Mucosa of descending colon (tissue), 3 donors: ENCODE measurements around the gene COL1A1. TPM values are rescaled to one million over a fixed set of nuclear protein-coding genes. Genes with fewer than 3 reads are reported as not detected.

Source experiments
- ATAC-seq: fragments of 200-7000 bp; cut with Tn5 transposase; one replicate; pipeline ENCODE4 v1.9.1; 2020; ENCODE audit warnings: mild to moderate bottlenecking, moderate library complexity
- DNase-seq, 3 donors: peaks; one replicate each; pipeline ENCODE4 v3.0.0-alpha.2; 2020
- H3K36me3 ChIP-seq: fragments of 200-600 bp; one replicate; pipeline ENCODE4 v1.8.0; 2021; ENCODE audit warnings: low read depth, mild to moderate bottlenecking
- H3K4me1 ChIP-seq: fragments of 200-600 bp; one replicate; pipeline ENCODE4 v1.8.0; 2021; ENCODE audit warnings: low read depth, mild to moderate bottlenecking
- H3K4me3 ChIP-seq: fragments of 200-600 bp; one replicate; pipeline ENCODE4 v1.8.0; 2021; ENCODE audit warnings: mild to moderate bottlenecking
- H3K9me3 ChIP-seq: fragments of 200-600 bp; one replicate; pipeline ENCODE4 v1.8.0; 2021; ENCODE audit warnings: mild to moderate bottlenecking
- intact Hi-C, 2 donors: fragments of 100-400 bp; cut with DNase I in 1 of 2; cut with micrococcal nuclease in 1 of 2; formaldehyde crosslinking; loops; one replicate each; pipeline versions ENCODE4 v1.11.0 to v1.11.1; 2022; cut with DNase I, micrococcal nuclease
- total RNA-seq, 3 donors: library from RNA; stranded (reverse); fragmentation: NEBNext Ultra II Directional in 2 of 3; extraction: Animal tissue kit (Norgen Biotek cat#: 25700) in 2 of 3; gene quantifications; one replicate each; pipeline versions ENCODE4 v1.2.1 to v1.2.4, GENCODE V29; 2021 to 2023
- TF ChIP-seq, protein P1 (sequence below): fragments of 200-600 bp; IDR thresholded peaks from one replicate; pipeline ENCODE4 v1.8.0; 2022; ENCODE audit warnings: antibody characterized with exemption, mild to moderate bottlenecking
- donor health status: DM: no; HTN: no; CAD: no; lungs with moderate emphysema.
- donor health status: DM: no; HTN: no; CAD: no.
- donor health status: DM: no; HTN: yes; CAD: no.

The COL1A1 gene
- total RNA-seq, 3 donors from 2014 or later, result 53.0 to 248 (median 160) TPM

DNA sequence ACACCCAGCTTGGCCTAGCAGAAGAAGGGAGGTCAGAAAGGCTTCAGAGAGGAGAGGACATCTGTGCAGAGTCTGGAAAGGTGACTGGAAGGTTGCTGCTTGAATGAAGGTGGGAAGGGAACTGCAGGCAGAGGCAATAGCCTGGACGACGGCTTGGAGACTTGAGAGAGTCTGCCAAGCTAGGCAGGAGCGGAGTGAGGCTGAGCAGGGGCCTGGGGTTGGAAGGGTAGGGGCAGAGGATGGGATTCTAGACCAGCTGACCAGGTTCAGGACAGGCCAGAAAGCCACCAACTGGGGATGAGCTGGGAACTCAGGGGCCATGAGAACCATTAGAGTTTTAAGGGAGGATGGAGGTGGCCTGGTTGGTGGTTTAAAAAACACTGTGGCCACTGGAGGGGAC, 36.0 kb downstream of the COL1A1 start:
- no peak for DNase-seq
- no peak overlapping the region for H3K4me3 ChIP-seq

DNA sequence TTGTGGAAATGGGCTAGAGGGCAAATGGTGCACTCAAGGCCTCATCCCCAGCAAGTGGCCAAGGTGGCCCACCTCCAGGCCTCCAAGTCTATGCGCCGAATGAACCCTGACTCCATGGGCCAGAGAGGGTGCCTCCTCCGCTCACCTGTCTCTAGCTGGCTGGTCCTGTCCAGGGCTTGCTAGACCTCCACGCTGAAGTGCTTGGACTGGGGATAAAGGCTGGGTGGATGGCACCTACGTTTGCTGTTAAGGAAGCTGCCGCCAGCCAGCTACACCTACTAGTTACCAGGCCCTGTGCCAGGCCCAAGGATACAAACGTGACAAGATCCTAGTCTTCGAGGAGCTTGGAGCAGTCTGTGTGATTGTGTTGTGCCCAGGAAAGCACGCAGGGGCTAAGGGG, 36.4 kb downstream of the COL1A1 start:
- Histone ChIP-seq H3K4me3 (no peak overlapping the region), H3K36me3 (no peaks in the 10 kb centered on the region), H3K4me1 (peaks cover 4% of the 10 kb centered on the region), H3K9me3 (no peaks in the 10 kb centered on the region)
- TF ChIP-seq, protein P1, sequence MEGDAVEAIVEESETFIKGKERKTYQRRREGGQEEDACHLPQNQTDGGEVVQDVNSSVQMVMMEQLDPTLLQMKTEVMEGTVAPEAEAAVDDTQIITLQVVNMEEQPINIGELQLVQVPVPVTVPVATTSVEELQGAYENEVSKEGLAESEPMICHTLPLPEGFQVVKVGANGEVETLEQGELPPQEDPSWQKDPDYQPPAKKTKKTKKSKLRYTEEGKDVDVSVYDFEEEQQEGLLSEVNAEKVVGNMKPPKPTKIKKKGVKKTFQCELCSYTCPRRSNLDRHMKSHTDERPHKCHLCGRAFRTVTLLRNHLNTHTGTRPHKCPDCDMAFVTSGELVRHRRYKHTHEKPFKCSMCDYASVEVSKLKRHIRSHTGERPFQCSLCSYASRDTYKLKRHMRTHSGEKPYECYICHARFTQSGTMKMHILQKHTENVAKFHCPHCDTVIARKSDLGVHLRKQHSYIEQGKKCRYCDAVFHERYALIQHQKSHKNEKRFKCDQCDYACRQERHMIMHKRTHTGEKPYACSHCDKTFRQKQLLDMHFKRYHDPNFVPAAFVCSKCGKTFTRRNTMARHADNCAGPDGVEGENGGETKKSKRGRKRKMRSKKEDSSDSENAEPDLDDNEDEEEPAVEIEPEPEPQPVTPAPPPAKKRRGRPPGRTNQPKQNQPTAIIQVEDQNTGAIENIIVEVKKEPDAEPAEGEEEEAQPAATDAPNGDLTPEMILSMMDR, result no peak
- peak in 1 of 3 donors; percentile 18 for DNase-seq
- ATAC-seq, result no peak
- intact Hi-C loops, result loop anchor here in 1 of 2 donors (10.0 kb wide), 1 partner anchor 50 kb away; no protein-coding TSS in a partner anchor

More for the DNA sequence above, 36.0 kb downstream of the COL1A1 start:
- Histone ChIP-seq H3K4me1 (peaks cover 4% of the 10 kb centered on the region), H3K36me3 (no peaks in the 10 kb centered on the region), H3K9me3 (no peaks in the 10 kb centered on the region)
- intact Hi-C loops, result loop anchor here in 1 of 2 donors (10.0 kb wide), 1 partner anchor 51 kb away; no protein-coding TSS in a partner anchor
- no peak for ATAC-seq
- TF ChIP-seq, protein P1, result no peak

DNA sequence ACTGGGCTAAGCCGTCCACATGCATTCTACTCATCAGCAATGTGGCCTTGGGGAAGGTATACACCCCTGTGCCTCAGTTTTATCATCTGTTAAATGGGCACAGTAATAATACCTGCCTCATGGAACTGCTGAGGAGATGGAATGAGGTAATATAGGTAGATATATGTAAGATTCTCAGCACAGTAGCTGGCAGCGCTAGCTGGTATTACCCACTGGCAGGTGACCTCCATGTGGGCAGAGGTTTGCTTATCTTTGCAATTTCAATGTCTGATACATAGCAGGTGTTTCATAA, 36.8 kb downstream of the COL1A1 start:
- ATAC-seq (no peak), DNase-seq (no peak)
- TF ChIP-seq, protein P1, result no peak
- Histone ChIP-seq H3K4me1 (peaks cover 4% of the 10 kb centered on the region), H3K36me3 (no peaks in the 10 kb centered on the region), H3K4me3 (no peak overlapping the region), H3K9me3 (no peaks in the 10 kb centered on the region)
- intact Hi-C loops, result loop anchor here in 1 of 2 donors (10.0 kb wide), 1 partner anchor 50 kb away; no protein-coding TSS in a partner anchor

DNA sequence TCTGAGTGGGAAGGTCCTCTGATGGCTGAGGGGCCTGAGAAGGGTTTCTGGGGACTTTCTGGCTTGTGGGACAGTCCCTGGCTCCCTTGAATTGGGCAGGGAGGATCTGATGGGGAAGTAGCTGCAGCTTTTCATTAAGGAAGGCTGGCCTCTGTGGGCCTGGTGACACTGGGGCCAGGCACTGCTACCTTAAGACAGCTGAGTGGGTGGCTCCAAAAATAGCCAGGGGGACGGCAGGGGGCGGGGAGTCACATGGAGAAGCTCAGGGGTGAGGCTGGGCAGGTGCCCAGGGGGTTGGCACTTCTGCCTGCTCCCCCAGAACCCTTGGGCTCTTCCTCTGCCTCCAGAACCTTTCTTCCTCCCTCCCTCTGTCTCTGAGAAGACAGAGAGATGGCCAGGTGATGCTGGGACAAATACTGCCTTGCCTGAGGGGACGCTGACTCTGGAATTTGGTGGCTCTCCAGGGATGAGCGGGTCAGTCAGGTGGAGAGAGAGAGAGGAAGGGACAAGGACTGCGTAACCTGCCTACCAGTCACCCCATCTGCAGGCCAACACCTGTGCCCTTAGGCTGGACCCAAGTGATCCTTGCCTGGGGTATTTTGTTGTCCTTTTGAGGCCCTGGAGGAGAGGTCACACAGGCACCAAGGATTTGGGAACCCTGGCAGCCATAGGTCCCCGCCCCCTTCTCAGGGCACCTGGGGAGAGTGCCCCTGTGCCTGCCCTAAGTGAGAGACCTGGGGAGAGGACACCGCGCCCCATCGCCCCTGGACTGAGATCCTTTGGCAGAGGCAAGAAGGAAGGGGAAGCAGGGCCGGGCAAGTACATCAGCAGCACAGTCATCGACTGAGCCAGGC, 37.4 kb downstream of the COL1A1 start:
- intact Hi-C loops, result loop anchor here in 1 of 2 donors (10.0 kb wide), 1 partner anchor 49 kb away; no protein-coding TSS in a partner anchor
- TF ChIP-seq, protein P1, result no peak
- no peak for ATAC-seq
- Histone ChIP-seq H3K4me1 (peaks cover 4% of the 10 kb centered on the region), H3K4me3 (no peak overlapping the region), H3K9me3 (no peaks in the 10 kb centered on the region), H3K36me3 (no peaks in the 10 kb centered on the region)
- DNase-seq, result peak in 2 of 3 donors; percentile 23 to 53

DNA sequence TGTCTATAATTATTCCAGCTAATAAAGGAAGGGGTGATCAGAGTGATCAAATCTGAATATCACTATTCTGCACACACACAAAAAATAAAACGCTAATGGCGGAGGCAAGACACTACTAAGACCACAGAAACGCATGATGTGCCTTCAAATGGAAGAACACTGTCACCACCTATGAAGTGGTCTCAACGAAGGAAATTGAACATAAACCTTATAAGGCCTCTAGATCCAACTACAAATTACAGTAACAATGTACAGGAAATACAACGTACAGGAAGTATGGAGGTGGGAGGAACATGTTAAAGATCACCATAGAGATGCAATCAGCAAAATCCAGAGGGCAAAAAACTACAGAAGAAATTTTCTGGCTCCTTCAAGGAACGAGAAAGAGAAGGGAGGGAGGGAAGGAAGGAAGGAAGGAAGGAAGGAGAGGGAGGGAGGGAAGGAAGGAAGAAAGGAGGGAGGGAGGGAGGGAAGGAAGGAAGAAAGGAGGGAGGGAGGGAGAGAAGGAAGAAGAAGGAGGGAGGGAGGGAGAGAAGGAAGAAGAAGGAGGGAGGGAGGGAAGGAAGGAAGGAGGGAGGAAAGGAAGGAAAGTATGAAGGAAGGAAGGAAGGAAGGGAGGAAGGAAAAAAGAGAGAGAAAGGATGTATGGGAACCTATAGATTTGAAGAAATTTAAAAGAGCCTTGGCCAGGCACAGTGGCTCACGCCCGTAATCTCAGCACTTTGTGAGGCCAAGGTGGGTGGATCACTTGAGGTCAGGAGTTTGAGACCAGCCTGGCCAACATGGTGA, 38.8 kb downstream of the COL1A1 start:
- no peak for DNase-seq
- ATAC-seq, result no peak
- no peaks in the 10 kb centered on the region for H3K9me3 ChIP-seq
- H3K4me3 ChIP-seq, result no peak overlapping the region
- TF ChIP-seq, protein P1, result no peak
- intact Hi-C loops, result loop anchor here in 1 of 2 donors (10.0 kb wide), 1 partner anchor 48 kb away; no protein-coding TSS in a partner anchor
- peaks cover 4% of the 10 kb centered on the region for H3K4me1 ChIP-seq
- no peaks in the 10 kb centered on the region for H3K36me3 ChIP-seq
